ENCODE data around the gene CDCA8. TPM values are rescaled to one million over a fixed set of nuclear protein-coding genes. Genes with fewer than 3 reads are reported as not detected.

Gene CDCA8
- polyA plus RNA-seq, 1 experiment, result 28.2 TPM

DNA sequence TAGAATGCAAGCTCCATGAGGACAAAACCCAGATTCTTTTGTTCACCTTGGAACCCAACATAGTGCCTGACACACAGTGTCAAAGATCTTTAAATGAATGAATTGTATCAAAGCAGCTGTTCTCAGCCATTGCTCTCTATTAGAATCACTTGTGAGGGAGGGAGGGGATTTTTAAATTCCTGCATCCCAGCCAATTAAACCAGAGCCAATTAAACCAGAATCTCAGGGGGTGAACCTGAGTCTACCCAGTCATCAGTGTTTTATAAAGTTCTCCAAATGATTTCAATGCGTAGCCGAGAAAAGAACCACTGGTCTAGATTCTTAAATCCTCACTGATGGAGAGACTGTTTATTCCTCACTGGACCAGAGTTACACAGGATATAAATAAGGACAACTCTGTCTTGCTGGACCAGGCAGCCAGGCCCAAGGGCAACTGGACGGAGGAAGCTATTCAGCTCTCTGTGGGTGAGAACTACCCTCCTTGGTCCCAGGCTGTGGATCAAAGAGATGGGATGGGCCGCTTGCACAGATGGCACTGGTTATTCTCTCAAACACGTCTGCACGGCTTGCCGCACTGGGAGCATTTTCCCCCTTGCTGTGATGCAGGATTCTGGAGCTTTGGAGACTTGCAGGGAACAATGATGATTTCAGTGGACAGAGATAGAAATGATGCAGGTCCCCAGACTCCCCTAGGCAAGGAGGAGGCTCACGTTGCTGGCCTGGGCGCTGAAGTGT, 20.0 kb upstream of the CDCA8 start:
- Histone ChIP-seq H3K4me3 (ENCODE audit: low read depth, low read length) (no peak overlapping the region), H3K27me3 (ENCODE audit: control insufficient read depth, insufficient read depth, low read length) (peaks cover 18% of the 10 kb centered on the region), H3K36me3 (ENCODE audit: control insufficient read depth, insufficient read depth, low read length) (no peaks in the 10 kb centered on the region)
- no peak for DNase-seq (ENCODE audit: low read depth)
- TF ChIP-seq, protein P1, sequence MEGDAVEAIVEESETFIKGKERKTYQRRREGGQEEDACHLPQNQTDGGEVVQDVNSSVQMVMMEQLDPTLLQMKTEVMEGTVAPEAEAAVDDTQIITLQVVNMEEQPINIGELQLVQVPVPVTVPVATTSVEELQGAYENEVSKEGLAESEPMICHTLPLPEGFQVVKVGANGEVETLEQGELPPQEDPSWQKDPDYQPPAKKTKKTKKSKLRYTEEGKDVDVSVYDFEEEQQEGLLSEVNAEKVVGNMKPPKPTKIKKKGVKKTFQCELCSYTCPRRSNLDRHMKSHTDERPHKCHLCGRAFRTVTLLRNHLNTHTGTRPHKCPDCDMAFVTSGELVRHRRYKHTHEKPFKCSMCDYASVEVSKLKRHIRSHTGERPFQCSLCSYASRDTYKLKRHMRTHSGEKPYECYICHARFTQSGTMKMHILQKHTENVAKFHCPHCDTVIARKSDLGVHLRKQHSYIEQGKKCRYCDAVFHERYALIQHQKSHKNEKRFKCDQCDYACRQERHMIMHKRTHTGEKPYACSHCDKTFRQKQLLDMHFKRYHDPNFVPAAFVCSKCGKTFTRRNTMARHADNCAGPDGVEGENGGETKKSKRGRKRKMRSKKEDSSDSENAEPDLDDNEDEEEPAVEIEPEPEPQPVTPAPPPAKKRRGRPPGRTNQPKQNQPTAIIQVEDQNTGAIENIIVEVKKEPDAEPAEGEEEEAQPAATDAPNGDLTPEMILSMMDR (IDR thresholded peaks at IDR 0.05; ENCODE audit: insufficient read depth, low read depth, low read length), result no peak
- ChIA-PET POLR2A (no interaction called here), CTCF (interaction anchor here (1.1 to 4.1 kb wide), 4 partner anchors 10 to 185 kb away, joined by 3 to 18 read pairs (median 4); no protein-coding TSS in a partner anchor)

DNA sequence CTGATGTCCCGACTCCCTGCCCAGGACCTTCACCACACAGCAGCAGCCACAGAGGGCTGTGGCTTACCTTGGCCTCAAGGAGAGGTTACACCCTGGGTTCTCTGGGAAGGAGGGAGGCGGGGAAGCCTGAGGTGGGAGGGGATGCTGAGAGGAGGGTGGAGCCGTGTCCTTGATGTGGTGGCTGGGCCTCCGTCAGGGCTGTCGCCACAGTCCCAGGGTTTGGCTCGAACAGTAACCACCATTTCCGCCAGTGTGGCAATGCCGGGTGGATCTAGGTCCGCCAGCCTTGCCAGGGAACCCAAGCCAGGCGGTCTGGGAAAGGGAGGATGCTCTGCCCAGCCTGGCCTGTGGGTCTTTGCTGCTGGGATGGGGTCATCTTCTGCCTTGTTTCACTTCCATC, 18.4 kb upstream of the CDCA8 start:
- TF ChIP-seq, protein P1 (IDR thresholded peaks at IDR 0.05; ENCODE audit: insufficient read depth, low read depth, low read length), result no peak
- no peak for DNase-seq (ENCODE audit: low read depth)
- Histone ChIP-seq H3K36me3 (ENCODE audit: control insufficient read depth, insufficient read depth, low read length) (no peaks in the 10 kb centered on the region), H3K4me3 (ENCODE audit: low read depth, low read length) (no peak overlapping the region), H3K27me3 (ENCODE audit: control insufficient read depth, insufficient read depth, low read length) (peaks cover 17% of the 10 kb centered on the region)
- POLR2A ChIA-PET, result interaction anchor here (0.5 kb wide), 1 partner anchor 49 kb away, joined by 4 read pairs; no protein-coding TSS in a partner anchor
- CTCF ChIA-PET, result interaction anchor here (1.0 to 18.5 kb wide), 3 partner anchors 10 to 187 kb away, joined by 4 to 214 read pairs (median 18); no protein-coding TSS in a partner anchor

DNA sequence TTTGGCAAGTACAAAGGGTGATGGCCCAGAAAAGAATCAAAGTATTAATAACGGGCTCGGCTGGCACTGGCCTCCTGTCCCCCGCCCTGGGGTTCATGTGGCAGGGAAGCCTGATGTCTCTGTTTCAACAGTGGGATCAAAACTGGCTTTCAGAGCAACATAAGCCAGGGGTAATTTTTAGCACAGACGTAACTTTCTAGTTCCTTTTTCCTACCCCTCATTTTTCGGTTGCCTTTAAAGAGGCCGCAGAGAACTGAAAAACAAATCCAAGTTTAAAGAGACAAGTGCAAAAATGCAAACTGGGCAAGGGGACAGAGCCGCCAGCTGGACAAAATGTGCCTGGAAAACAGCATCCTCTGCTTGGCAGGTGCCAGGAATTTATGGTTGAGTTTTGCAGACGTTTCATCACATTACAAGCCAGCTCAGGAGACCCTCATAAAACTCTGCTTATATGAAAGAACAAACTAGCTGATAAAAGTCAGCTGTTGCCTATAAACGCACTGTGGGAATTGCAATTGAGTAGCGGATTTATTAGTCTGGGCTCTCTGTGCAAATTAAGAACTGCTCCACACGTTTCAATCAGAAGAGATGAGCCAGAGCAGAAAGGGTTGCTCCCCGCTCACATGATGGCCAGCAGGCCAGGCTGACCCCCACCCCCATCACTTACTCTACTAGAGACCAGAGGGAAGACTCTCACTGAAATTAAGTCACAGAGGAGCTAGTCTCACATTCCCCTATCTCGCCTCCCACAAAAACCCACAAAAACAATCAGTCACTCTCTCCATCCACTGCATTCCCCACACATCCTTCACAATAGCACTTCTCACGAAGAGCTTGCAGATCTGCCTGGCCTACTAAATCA, 15.8 kb upstream of the CDCA8 start:
- TF ChIP-seq, protein P1 (IDR thresholded peaks at IDR 0.05; ENCODE audit: insufficient read depth, low read depth, low read length), result peak; percentile 25; the same call in 1 of the 2 replicates
- Histone ChIP-seq H3K4me3 (ENCODE audit: low read depth, low read length) (no peak overlapping the region), H3K36me3 (ENCODE audit: control insufficient read depth, insufficient read depth, low read length) (0 out of 2 replicates have a peak, but pooled peaks cover 2% of the 10 kb centered on the region), H3K27me3 (ENCODE audit: control insufficient read depth, insufficient read depth, low read length) (peaks cover 15% of the 10 kb centered on the region)
- DNase-seq (ENCODE audit: low read depth), result no peak
- POLR2A ChIA-PET, result interaction anchor here (0.7 kb wide), 1 partner anchor 80 kb away, joined by 3 read pairs; no protein-coding TSS in a partner anchor
- CTCF ChIA-PET, result interaction anchor here (1.5 to 18.5 kb wide), 2 partner anchors 15 to 74 kb away, joined by 3 to 214 read pairs; partner anchors contain the start of gene CDCA8

DNA sequence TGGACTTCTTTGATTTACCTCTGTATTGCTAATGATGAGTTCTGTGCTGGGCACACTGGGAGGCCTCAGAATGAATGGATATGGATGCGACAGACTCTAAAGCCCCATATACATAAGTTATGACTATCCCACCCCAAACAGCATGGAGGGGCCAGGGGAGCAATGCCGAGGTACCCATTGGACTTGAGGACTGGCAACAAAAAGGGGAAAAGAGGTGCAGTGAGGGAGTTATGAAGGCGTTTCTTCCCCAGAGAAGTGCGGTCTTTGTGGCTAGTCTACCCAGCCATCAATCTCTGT, 15.2 kb upstream of the CDCA8 start:
- Histone ChIP-seq H3K36me3 (ENCODE audit: control insufficient read depth, insufficient read depth, low read length) (0 out of 2 replicates have a peak, but pooled peaks cover 2% of the 10 kb centered on the region), H3K27me3 (ENCODE audit: control insufficient read depth, insufficient read depth, low read length) (peaks cover 15% of the 10 kb centered on the region), H3K4me3 (ENCODE audit: low read depth, low read length) (no peak overlapping the region)
- DNase-seq (ENCODE audit: low read depth), result no peak
- TF ChIP-seq, protein P1 (IDR thresholded peaks at IDR 0.05; ENCODE audit: insufficient read depth, low read depth, low read length), result no peak
- ChIA-PET POLR2A (no interaction called here), CTCF (interaction anchor here (1.5 to 18.5 kb wide), 2 partner anchors 15 to 74 kb away, joined by 3 to 214 read pairs; partner anchors contain the start of gene CDCA8)

DNA sequence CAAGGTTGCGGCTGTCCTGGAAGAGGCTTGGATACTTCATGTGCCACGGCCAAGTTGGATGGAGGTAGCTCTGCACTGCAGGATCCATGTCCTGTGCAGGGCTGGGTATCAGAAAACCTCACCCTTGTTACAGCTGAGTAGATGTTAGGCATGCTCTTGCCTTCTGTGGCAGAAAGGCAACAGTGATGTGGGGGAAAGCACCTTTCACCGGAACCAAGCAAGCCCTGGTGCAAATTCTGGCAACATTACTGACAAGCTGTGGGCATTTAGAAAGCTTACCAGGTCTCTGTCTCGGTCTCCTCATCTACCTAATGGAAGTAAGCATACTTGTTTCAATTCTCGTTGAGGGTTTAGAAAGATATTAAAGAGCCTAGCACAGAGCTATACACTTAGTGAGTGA, 14.5 kb upstream of the CDCA8 start:
- ChIA-PET POLR2A (no interaction called here), CTCF (interaction anchor here (18.5 kb wide), 1 partner anchor 75 kb away, joined by 214 read pairs; no protein-coding TSS in a partner anchor)
- TF ChIP-seq, protein P1 (IDR thresholded peaks at IDR 0.05; ENCODE audit: insufficient read depth, low read depth, low read length), result no peak
- DNase-seq (ENCODE audit: low read depth), result no peak
- Histone ChIP-seq H3K36me3 (ENCODE audit: control insufficient read depth, insufficient read depth, low read length) (peaks cover 3% of the 10 kb centered on the region; the same call in 1 of the 2 replicates), H3K27me3 (ENCODE audit: control insufficient read depth, insufficient read depth, low read length) (peaks cover 11% of the 10 kb centered on the region), H3K4me3 (ENCODE audit: low read depth, low read length) (no peak overlapping the region)

Measured in BJ (cell line).